ENCODE results near the gene SLC26A3. TPM values are rescaled to one million over a fixed set of nuclear protein-coding genes. Genes with fewer than 3 reads are reported as not detected.

The SLC26A3 gene
- total RNA-seq, 1 donor from 2014 or later, result not detected

DNA sequence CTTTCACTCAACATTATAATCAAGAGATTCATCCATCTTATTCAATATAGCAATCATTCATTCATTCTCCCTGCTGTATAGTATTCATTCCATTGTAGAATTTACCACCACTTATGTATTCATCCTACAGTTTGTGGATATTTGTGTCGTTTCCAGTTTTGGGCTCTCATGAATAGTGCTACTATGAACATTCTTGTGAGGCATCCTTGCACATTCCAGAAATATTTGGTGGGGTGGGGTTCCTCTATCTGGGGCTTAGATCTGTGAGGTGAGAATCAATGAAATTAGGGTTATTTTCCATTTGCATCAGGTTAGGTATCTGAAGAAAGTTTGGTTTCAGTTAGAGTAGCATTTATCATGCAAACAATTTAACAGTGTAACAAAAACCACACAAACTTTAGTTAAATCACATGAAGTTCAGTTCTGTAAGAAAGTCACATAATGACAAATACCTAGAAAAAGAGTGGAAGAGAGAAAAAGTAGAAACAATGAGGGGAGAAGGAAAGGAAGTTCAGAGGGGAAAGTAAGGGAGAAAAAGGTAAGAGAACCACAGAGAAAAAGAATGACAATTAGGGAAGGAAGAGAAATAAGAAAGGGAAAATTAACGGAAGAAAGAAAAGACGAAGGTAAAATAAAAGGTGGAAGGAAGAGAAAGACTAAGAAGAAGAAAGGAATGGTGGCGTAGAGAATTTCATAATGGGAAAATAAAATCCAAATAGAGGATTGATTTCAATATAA lies 84.4 kb downstream of the SLC26A3 start:
- Histone ChIP-seq H3K4me1 (no peaks in the 10 kb centered on the region), H3K9me3 (ENCODE audit: low read depth) (no peaks in the 10 kb centered on the region), H3K36me3 (no peaks in the 10 kb centered on the region), H3F3A (ENCODE audit: low read depth) (no peaks in the 10 kb centered on the region), H3K79me2 (ENCODE audit: low read depth) (no peaks in the 10 kb centered on the region), H3K27me3 (no peaks in the 10 kb centered on the region), H3K4me2 (no peak overlapping the region), H3K9ac (no peak overlapping the region), H2AFZ (replicated peaks) (no peak overlapping the region), H3K4me3 (no peak overlapping the region), H3K27ac (no peak overlapping the region), H4K20me1 (ENCODE audit: low read depth) (no peaks in the 10 kb centered on the region)
- H3K36me3 Mint-ChIP-seq, result no peaks in the 10 kb centered on the region
- no peak overlapping the region for H3K27ac Mint-ChIP-seq
- no peak overlapping the region for H3K4me3 Mint-ChIP-seq
- TF ChIP-seq EZH2phosphoT487 (IDR thresholded peaks at IDR 0.05) (no peak), EZH2 (IDR thresholded peaks at IDR 0.05) (no peak)
- TF ChIP-seq, protein P1, sequence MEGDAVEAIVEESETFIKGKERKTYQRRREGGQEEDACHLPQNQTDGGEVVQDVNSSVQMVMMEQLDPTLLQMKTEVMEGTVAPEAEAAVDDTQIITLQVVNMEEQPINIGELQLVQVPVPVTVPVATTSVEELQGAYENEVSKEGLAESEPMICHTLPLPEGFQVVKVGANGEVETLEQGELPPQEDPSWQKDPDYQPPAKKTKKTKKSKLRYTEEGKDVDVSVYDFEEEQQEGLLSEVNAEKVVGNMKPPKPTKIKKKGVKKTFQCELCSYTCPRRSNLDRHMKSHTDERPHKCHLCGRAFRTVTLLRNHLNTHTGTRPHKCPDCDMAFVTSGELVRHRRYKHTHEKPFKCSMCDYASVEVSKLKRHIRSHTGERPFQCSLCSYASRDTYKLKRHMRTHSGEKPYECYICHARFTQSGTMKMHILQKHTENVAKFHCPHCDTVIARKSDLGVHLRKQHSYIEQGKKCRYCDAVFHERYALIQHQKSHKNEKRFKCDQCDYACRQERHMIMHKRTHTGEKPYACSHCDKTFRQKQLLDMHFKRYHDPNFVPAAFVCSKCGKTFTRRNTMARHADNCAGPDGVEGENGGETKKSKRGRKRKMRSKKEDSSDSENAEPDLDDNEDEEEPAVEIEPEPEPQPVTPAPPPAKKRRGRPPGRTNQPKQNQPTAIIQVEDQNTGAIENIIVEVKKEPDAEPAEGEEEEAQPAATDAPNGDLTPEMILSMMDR (IDR thresholded peaks at IDR 0.05), result no peak
- H3K27me3 Mint-ChIP-seq (ENCODE audit: insufficient read depth, low read depth), result peaks cover 4% of the 10 kb centered on the region
- no peaks in the 10 kb centered on the region for H3K9me3 Mint-ChIP-seq
- H3K4me1 Mint-ChIP-seq, result no peaks in the 10 kb centered on the region
- DNase-seq (ENCODE audit: low spot score), result no peak

DNA sequence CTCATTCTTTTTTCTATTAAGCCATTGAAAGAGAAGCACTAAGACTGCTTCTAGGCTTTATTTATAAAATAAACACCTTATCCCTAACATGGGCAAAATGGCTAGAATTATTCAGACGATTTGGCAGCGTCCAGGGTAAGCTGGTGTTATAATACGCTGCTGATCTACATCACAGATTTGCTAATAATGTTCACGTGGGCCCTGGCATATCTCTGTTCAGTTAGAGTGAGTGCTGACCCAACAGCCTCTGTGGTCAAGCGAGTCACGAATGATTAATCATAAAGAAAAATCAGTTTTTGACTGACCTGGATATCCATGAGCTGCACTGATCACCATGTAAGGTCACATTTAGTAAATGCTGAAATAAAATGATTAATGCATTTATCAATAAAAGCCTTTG lies 87.5 kb downstream of the SLC26A3 start:
- Histone ChIP-seq H3K9ac (no peak overlapping the region), H4K20me1 (ENCODE audit: low read depth) (no peaks in the 10 kb centered on the region), H3K36me3 (no peaks in the 10 kb centered on the region), H3K27me3 (no peaks in the 10 kb centered on the region), H3K4me3 (no peak overlapping the region), H3F3A (ENCODE audit: low read depth) (no peaks in the 10 kb centered on the region), H3K4me2 (no peak overlapping the region), H3K79me2 (ENCODE audit: low read depth) (no peaks in the 10 kb centered on the region), H3K27ac (no peak overlapping the region), H2AFZ (replicated peaks) (no peak overlapping the region), H3K9me3 (ENCODE audit: low read depth) (no peaks in the 10 kb centered on the region), H3K4me1 (no peaks in the 10 kb centered on the region)
- TF ChIP-seq, protein P1 (IDR thresholded peaks at IDR 0.05), result no peak
- TF ChIP-seq EZH2 (IDR thresholded peaks at IDR 0.05) (no peak), EZH2phosphoT487 (IDR thresholded peaks at IDR 0.05) (no peak)
- no peaks in the 10 kb centered on the region for H3K36me3 Mint-ChIP-seq
- no peaks in the 10 kb centered on the region for H3K4me1 Mint-ChIP-seq
- H3K4me3 Mint-ChIP-seq, result no peak overlapping the region
- no peaks in the 10 kb centered on the region for H3K9me3 Mint-ChIP-seq
- DNase-seq (ENCODE audit: low spot score), result no peak
- no peak overlapping the region for H3K27ac Mint-ChIP-seq
- H3K27me3 Mint-ChIP-seq (ENCODE audit: insufficient read depth, low read depth), result peaks cover 2% of the 10 kb centered on the region

Other genes starting within 250 kb of the SLC26A3 start
- 33.3 and 90.5 TPM in 2 replicates for gene COG5, start 239.3 kb downstream of the SLC26A3 start, total RNA-seq (ENCODE audit: low replicate concordance)
- gene DUS4L, start 239.3 kb downstream of the SLC26A3 start, total RNA-seq (ENCODE audit: low replicate concordance), result 21.8 and 24.4 TPM in 2 replicates
- 52.6 and 103 TPM in 2 replicates for gene BCAP29, start 223.0 kb downstream of the SLC26A3 start, total RNA-seq (ENCODE audit: low replicate concordance)
- 0.02 TPM in 1 of 2 replicates, not detected in the other for gene SLC26A4, start 142.4 kb downstream of the SLC26A3 start, total RNA-seq (ENCODE audit: low replicate concordance)
- 40.6 and 58.0 TPM in 2 replicates for gene CBLL1, start 59.1 kb downstream of the SLC26A3 start, total RNA-seq (ENCODE audit: low replicate concordance)
- gene DLD, start 88.0 kb upstream of the SLC26A3 start, total RNA-seq (ENCODE audit: low replicate concordance), result 136 and 186 TPM in 2 replicates
- 87.7 and 100 TPM in 2 replicates for gene LAMB1, start 199.9 kb upstream of the SLC26A3 start, total RNA-seq (ENCODE audit: low replicate concordance)